Kidney epithelial cell (primary cell): ENCODE data around the gene KDELR3. TPM values are rescaled to one million over a fixed set of nuclear protein-coding genes. Genes with fewer than 3 reads are reported as not detected.

Source experiments
- DNase-seq: peaks from one replicate; pipeline ENCODE4 v3.0.0-alpha.2; 2010; ENCODE audit warnings: low read depth
- H3K27me3 ChIP-seq: 2 replicates; pipeline ENCODE4 v1.6.0; 2011; ENCODE audit warnings: low read length; ENCODE audit not compliant: control insufficient read depth, insufficient read depth
- H3K36me3 ChIP-seq: 2 replicates; pipeline ENCODE4 v1.5.1; 2011; ENCODE audit warnings: low read length; ENCODE audit not compliant: control insufficient read depth, insufficient read depth
- H3K4me3 ChIP-seq: 2 replicates; pipeline ENCODE4 v1.5.1; 2011; ENCODE audit warnings: low read depth, mild to moderate bottlenecking, control low read depth, low read length
- total RNA-seq: library from RNA; depleted of rRNA; stranded (reverse); fragments of >200 nt; gene quantifications from 2 replicates; pipeline ENCODE4 v1.2.3, GENCODE V29; 2015
- TF ChIP-seq, protein P1 (sequence below): IDR thresholded peaks from 2 replicates; pipeline ENCODE4 v1.5.1; 2011; ENCODE audit warnings: mild to moderate bottlenecking, moderate library complexity, low read length, control low read depth, inconsistent platforms; ENCODE audit not compliant: insufficient read depth, poor library complexity, severe bottlenecking

KDELR3 gene
- total RNA-seq, 1 donor from 2014 or later, result 17.0 TPM

DNA sequence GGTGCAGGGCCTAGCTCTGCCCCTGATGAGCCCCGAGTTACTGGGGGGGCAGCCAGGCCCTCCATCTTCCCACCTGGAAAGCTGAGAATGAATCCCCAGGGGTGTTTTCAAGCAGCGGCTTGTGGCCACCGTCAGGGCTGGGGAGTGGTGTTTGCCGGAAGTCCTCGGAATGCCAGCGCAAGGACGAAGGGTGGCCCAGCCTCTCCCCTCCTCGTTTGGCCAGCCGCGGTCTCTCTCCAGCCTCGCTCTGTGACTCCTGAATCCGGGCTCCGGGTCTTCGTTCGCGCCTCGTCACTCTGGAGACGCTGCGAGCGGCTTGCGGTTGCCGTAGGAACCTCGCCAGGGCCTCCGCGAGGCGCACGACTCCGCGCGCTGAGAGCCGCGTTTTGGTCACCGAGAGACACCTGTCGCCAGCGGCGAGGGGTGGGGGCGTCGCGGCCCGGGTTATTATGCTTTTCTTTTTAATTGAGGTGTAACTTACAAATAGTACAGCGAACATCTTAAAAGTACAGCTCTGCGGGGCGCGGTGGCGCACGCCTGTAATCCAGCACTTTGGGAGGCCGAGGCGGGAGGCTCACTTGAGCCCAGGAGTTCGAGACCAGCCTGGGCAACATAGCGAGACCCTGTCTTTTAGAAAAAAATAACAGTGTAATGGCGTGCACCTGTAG is 6.3 kb upstream of the KDELR3 start:
- Histone ChIP-seq H3K27me3 (peaks cover 31% of the 10 kb centered on the region), H3K4me3 (no peak overlapping the region)
- peak; percentile 42 for DNase-seq

DNA sequence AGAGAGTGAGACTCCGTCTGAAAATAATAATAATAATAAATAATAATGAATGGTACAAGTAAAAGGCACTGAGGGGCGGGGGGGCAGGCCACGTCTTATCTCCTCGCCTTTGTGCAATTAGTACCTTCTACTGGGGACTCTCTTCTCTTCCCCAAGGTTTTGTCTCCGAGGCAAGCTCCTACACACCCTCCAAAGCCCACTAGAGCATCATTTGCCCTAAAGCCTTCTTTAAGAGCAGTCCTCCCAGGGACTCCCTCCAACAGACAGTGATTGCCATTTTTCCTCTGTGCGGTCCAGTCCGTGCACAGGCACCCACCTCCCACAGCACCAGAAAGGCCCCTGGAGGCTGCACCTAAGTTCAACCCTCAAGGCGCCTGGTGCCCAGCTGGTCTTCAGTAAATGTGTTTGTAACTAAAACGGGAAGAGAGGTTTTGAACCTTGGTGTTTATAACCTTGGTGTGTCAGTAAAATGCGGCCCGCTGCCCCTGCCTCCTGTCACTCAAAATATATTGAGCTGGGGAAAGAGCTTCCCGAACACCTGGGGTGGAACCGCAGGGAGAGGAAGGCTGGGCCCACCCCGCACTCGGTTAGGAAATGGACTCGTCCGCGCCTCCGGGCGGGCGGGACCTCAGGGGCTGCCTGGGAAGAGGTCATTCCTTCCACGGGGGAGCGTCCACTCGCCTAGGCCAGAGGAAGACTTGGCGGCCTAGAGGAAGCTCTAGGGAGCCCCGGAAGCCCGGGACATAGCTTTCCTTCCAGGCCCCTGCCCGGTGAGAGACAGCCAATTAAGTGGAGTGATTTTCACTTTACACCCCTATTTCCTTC is 4.7 kb upstream of the KDELR3 start:
- no peaks in the 10 kb centered on the region for H3K36me3 ChIP-seq
- TF ChIP-seq, protein P1, sequence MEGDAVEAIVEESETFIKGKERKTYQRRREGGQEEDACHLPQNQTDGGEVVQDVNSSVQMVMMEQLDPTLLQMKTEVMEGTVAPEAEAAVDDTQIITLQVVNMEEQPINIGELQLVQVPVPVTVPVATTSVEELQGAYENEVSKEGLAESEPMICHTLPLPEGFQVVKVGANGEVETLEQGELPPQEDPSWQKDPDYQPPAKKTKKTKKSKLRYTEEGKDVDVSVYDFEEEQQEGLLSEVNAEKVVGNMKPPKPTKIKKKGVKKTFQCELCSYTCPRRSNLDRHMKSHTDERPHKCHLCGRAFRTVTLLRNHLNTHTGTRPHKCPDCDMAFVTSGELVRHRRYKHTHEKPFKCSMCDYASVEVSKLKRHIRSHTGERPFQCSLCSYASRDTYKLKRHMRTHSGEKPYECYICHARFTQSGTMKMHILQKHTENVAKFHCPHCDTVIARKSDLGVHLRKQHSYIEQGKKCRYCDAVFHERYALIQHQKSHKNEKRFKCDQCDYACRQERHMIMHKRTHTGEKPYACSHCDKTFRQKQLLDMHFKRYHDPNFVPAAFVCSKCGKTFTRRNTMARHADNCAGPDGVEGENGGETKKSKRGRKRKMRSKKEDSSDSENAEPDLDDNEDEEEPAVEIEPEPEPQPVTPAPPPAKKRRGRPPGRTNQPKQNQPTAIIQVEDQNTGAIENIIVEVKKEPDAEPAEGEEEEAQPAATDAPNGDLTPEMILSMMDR, result no peak
- DNase-seq, result no peak
- H3K27me3 ChIP-seq, result peaks cover 30% of the 10 kb centered on the region
- no peak overlapping the region for H3K4me3 ChIP-seq

More for the DNA sequence above, 6.3 kb upstream of the KDELR3 start:
- H3K36me3 ChIP-seq, result no peaks in the 10 kb centered on the region
- TF ChIP-seq, protein P1, result no peak

DNA sequence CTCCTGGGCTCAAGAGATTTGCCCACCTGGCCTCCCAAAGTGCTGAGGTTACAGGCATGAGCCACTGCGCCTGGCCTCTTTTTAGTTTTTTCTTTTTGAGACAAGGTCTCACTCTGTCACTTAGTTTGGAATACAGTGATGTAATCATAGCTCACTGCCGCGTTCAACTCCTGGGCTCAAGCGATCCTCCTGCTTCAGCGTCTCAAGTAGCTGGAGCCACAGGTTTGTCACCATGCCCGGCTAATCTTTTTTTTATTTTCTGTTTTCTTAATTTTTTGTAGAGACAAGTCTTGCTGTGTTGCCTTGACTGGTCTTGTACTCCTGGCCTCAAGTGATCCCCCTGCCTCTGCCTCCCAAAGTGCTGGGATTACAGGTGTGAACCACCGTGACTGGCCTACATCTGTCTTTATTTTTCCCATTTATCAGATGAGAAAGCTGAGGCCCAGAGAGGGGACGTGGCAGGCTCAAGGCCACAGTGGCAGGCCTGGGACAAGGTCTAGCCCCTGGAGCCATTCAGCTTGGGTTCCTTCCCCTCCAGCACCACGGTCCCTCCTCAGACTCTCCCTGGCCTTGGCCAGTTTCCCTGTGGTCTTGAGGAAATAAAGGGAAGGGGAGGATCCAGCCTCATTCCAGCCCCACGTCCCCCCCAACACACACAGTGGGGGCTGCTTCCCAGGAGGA is 2.8 kb upstream of the KDELR3 start:
- no peak for DNase-seq
- Histone ChIP-seq H3K27me3 (peaks cover 19% of the 10 kb centered on the region), H3K36me3 (no peaks in the 10 kb centered on the region), H3K4me3 (no peak overlapping the region)
- TF ChIP-seq, protein P1, result no peak

DNA sequence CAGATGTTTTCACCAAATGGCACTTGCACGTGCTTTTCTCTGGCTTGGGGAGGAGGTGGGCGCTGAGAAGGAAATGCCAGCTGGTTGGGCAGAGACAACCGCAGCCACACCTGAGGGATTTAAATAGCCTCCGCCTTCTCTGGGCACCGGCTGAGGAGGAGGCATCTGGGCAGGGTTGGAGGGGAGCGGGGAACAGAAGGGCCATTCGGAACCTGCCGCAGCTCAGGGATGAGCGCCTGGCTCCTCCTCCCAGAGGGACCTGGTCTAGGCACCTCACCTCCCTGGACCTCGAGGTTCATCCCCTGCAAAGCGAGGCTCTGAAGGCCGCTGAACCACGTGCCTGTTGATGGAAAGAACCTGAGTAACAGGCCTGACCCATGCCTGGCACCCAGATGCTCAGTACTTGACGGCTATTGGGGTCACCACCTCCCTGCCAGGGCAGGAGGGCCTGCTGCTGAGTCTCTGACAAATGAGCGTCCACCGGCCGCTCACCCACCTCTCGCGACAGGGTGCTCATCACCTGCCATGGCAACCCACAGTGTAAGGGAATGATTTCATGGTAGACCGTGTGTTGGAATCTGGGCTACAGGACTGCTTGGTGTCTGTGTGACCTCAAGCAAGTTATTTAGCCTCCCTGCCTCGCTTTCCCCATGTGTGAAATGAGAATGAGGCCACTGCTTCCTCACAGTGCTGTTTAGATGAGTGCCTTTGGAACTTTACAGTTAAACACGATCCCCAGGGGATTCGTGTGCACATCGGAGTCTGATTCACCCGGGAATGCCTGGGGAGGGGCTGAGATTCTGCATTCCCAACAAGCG is 2.0 kb upstream of the KDELR3 start:
- no peaks in the 10 kb centered on the region for H3K36me3 ChIP-seq
- TF ChIP-seq, protein P1, result no peak
- no peak overlapping the region for H3K4me3 ChIP-seq
- peaks cover 13% of the 10 kb centered on the region for H3K27me3 ChIP-seq
- DNase-seq, result no peak

DNA sequence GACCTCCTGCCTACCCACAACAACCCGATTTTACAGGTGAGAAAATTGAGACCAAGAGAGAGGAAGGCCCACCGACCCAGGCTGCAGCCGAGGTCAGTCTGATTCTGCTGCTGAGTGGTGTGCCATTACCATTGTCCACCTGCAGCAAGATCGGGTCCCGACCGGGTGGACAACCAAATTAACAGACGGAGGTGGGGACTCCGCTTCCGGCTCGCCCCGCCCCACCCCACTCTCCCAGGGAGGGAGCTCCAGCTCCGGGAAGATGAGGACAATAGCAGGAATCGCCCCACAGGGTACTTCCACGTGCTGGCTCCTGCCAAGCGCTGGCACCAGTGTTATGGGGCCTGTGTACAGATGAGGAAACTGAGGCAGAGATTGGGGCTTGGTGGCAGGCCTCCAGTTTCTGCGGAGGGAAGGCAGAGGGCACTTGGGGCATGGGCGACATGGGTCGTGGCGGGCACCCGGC is 425 bp upstream of the KDELR3 start:
- Histone ChIP-seq H3K4me3 (peak overlapping the region; percentile 61), H3K27me3 (peaks cover 3% of the 10 kb centered on the region), H3K36me3 (no peaks in the 10 kb centered on the region)
- TF ChIP-seq, protein P1, result no peak
- no peak for DNase-seq
